Measurements from ENCODE around the gene OR10H5. TPM values are rescaled to one million over a fixed set of nuclear protein-coding genes. Genes with fewer than 3 reads are reported as not detected.
A peak's percentile ranks its signal among the peaks of the same experiment; 100 is the strongest.
"Not testable (repeated sequence)": the region's sequence is repeated elsewhere in the genome, so short reads cannot be mapped to it uniquely, and the experiment has no call there.

OR10H5 gene
- polyA plus RNA-seq, 1 experiment, result not detected

DNA sequence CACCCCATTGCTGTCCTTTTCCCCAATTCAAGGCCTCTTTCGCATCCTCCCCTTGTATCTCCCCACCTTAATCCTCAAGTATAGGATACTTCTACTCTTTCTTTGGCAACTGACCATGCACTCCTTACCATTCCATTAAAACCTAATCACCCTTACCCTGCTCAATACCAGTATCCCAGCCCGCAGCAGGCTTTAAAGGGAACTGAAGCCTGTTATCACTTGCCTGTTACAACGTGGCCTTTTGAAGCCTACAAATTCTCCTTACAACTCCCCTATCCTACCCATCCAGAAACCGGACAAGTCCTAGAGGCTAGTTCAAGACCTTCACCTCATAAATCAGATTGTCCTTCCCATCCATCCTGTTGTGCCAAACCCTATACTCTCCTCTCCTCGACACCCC, 44.2 kb downstream of the OR10H5 start:
- ChIA-PET CTCF (no interaction called here), POLR2A (no interaction called here)
- H3K9me3 ChIP-seq (ENCODE audit: control insufficient read depth, insufficient read depth, low read length), result peaks cover 4% of the 10 kb centered on the region; the same call in 1 of the 2 replicates
- TF ChIP-seq, protein P1, sequence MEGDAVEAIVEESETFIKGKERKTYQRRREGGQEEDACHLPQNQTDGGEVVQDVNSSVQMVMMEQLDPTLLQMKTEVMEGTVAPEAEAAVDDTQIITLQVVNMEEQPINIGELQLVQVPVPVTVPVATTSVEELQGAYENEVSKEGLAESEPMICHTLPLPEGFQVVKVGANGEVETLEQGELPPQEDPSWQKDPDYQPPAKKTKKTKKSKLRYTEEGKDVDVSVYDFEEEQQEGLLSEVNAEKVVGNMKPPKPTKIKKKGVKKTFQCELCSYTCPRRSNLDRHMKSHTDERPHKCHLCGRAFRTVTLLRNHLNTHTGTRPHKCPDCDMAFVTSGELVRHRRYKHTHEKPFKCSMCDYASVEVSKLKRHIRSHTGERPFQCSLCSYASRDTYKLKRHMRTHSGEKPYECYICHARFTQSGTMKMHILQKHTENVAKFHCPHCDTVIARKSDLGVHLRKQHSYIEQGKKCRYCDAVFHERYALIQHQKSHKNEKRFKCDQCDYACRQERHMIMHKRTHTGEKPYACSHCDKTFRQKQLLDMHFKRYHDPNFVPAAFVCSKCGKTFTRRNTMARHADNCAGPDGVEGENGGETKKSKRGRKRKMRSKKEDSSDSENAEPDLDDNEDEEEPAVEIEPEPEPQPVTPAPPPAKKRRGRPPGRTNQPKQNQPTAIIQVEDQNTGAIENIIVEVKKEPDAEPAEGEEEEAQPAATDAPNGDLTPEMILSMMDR (IDR thresholded peaks at IDR 0.05; ENCODE audit: low read depth, low read length), result no peak
- no peak overlapping the region for H3K27ac ChIP-seq (ENCODE audit: low read depth, low read length)
- peaks cover 2% of the 10 kb centered on the region for H3K27me3 ChIP-seq (ENCODE audit: control insufficient read depth, insufficient read depth, low read length)
- no peak for DNase-seq (ENCODE audit: low read depth, low spot score)
- no peak overlapping the region for H3K4me3 ChIP-seq (ENCODE audit: low read depth, low read length)

DNA sequence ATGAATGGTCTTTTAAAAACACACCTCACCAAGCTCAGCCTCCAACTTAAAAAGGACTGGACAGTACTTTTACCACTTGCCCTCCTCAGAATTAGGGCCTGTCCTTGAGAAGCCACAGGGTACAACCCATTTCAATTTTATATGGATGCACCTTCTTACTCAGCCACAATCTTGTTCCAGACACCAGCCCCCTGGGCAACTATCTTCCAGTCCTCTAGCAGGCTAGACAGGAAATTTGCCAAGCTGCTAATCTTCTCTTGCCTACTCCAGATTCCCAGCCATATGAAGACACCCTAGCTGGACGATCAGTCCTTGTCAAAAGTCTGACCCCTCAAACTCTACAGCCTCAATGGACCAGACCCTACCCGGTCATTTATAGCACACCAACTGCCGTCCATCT, 46.8 kb downstream of the OR10H5 start:
- H3K9me3 ChIP-seq (ENCODE audit: control insufficient read depth, insufficient read depth, low read length); DNase-seq (ENCODE audit: low read depth, low spot score); H3K27me3 ChIP-seq (ENCODE audit: control insufficient read depth, insufficient read depth, low read length); H3K27ac ChIP-seq (ENCODE audit: low read depth, low read length); CTCF ChIA-PET; H3K4me3 ChIP-seq (ENCODE audit: low read depth, low read length); POLR2A ChIA-PET: not testable (repeated sequence)

DNA sequence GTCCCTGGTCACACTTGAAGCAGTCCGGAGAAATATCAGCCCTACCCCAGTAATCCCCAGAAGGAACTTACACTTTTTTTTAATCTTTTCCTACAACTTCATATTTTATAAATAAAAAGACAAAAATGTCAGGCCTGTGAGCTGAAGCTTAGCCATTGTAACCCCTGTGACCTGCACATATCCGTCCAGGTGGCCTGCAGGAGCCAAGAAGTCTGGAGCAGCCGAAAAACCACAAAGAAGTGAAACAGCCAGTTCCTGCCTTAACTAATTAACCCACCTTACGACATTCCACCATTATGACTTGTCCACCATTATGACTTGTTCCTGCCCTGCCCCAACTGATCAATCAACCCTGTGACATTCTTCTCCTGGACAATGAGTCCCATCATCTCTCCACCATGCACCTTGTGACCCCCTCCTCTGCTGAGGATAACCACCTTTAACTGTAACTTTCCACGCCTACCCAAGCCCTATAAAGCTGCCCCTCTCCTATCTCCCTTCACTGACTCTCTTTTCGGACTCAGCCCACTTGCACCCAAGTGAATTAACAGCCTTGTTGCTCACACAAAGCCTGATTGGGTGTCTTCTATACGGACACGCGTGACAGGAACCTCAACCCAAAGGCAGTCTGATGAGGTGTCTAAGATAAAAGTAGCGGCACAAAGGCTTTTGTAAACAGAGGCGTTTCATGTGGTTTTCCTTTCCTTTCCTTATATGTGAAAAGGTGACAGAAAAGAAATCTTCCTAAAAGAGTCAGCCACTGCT, 48.3 kb downstream of the OR10H5 start:
- DNase-seq (ENCODE audit: low read depth, low spot score); POLR2A ChIA-PET; CTCF ChIA-PET; H3K9me3 ChIP-seq (ENCODE audit: control insufficient read depth, insufficient read depth, low read length); H3K27me3 ChIP-seq (ENCODE audit: control insufficient read depth, insufficient read depth, low read length): not testable (repeated sequence)
- peak overlapping the region; percentile 98 for H3K27ac ChIP-seq (ENCODE audit: low read depth, low read length)
- peak overlapping the region; percentile 77 for H3K4me3 ChIP-seq (ENCODE audit: low read depth, low read length)

DNA sequence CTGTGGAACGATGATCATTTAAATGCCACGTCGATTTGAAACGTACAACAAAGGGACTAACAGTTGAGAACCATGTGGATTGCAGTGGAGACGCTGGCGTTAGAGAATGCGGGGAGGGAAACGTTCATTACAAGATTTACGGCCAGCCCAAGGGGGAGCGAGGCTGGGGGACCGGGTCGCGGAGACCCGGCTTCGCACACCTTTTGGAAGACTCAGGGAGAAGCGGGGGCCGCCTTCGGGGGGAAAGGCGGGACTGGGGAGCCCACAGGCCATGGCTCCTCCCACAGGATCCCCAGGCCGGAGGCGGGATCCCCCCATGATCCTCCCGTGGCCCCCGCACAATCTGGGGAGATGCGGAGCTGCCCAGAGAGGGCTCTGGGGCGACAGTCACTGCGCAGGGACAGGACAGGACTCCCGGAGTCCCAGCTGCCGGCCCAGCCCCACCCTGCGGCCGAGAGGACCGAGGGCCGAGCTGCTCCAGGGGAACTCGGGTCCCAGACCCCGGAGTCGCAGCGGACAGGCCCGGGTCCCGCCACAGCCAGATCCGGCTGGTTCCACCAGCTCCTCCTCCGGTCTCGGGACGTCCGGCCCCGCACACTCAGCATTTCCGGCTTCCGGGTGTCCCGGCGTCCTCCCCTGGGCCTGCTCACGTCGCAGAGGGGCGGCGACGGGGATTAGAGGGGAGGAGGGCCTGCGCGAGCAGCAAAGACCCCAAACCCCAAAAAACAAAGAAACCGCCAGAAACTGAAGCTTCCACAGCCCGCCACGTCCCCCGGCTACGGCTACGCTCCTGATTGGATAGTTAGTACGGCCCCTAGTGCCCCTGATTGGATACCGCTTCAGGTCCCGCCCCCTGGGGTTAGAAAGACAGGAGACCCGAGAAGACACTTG, 49.1 kb downstream of the OR10H5 start:
- peaks cover 7% of the 10 kb centered on the region; the same call in 1 of the 2 replicates for H3K9me3 ChIP-seq (ENCODE audit: control insufficient read depth, insufficient read depth, low read length)
- peak; percentile 79 for DNase-seq (ENCODE audit: low read depth, low spot score)
- CTCF ChIA-PET, result no interaction called here
- POLR2A ChIA-PET, result interaction anchor here (0.6 kb wide), 1 partner anchor 1634 kb away, joined by 3 read pairs; no protein-coding TSS in a partner anchor
- TF ChIP-seq, protein P1 (IDR thresholded peaks at IDR 0.05; ENCODE audit: low read depth, low read length), result no peak
- H3K27ac ChIP-seq (ENCODE audit: low read depth, low read length), result peak overlapping the region; percentile 98
- no peaks in the 10 kb centered on the region for H3K27me3 ChIP-seq (ENCODE audit: control insufficient read depth, insufficient read depth, low read length)
- H3K4me3 ChIP-seq (ENCODE audit: low read depth, low read length), result peak overlapping the region; percentile 77

DNA sequence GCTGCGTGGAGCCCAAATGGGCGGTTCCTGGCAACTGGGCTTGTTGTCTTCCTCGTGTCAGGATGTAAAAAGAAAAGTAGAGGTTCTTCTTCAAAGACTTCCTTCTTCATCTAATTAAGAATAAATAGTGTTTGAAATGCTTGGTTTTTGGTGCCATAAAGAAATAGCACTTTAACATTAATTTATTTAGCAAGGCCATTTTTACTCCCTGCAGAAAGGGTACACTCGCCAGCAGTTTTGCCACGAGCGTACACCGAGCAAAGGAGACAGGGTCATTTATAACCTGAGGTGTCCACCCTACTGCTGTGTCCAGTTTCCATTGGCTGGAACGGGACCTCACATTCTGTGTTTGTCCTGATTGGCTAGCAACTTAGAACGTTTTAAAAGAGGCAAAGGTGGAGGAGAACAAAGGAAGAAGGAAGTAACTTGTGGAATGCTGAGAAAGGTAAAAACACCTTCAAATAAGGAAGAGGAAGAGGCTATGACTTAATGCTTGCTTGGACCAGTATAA, 49.8 kb downstream of the OR10H5 start:
- peak overlapping the region; percentile 77 for H3K4me3 ChIP-seq (ENCODE audit: low read depth, low read length)
- H3K27ac ChIP-seq (ENCODE audit: low read depth, low read length), result peak overlapping the region; percentile 98
- TF ChIP-seq, protein P1 (IDR thresholded peaks at IDR 0.05; ENCODE audit: low read depth, low read length), result no peak
- ChIA-PET CTCF (no interaction called here), POLR2A (no interaction called here)
- no peak for DNase-seq (ENCODE audit: low read depth, low spot score)
- H3K27me3 ChIP-seq (ENCODE audit: control insufficient read depth, insufficient read depth, low read length), result no peaks in the 10 kb centered on the region
- peaks cover 7% of the 10 kb centered on the region; the same call in 1 of the 2 replicates for H3K9me3 ChIP-seq (ENCODE audit: control insufficient read depth, insufficient read depth, low read length)

Measured in AG04450 (cell line).